ENCODE measurements around the gene GPX1.
A peak's percentile ranks its signal among the peaks of the same experiment; 100 is the strongest.

Gene GPX1

GRCh38 chr3:49313896-49314688, 44.1 kb downstream of the GPX1 start:
- H3K4me3 ChIP-seq (ENCODE audit: low read depth, low read length), result no peak overlapping the region; the same call in 1 of the 2 replicates
- H3K36me3 ChIP-seq (ENCODE audit: insufficient read depth, low read length), result peaks cover 26% of the 10 kb centered on the region
- H3K79me2 ChIP-seq (ENCODE audit: control insufficient read depth, insufficient read depth, low read length, unreplicated experiment), result peaks cover 2% of the 10 kb centered on the region
- peaks cover 11% of the 10 kb centered on the region for H3K4me1 ChIP-seq (ENCODE audit: control insufficient read depth, insufficient read depth, low read length, unreplicated experiment)
- H3K27me3 ChIP-seq (ENCODE audit: insufficient read depth, low read length), result no peaks in the 10 kb centered on the region
- H3K27ac ChIP-seq (ENCODE audit: low read depth, low read length), result peak overlapping the region; percentile 74
- H2AFZ ChIP-seq (ENCODE audit: low read length, unreplicated experiment), result no peak overlapping the region

- H3K4me3 ChIP-seq (ENCODE audit: low read depth, low read length), result no peak overlapping the region
- H3K79me2 ChIP-seq (ENCODE audit: control insufficient read depth, insufficient read depth, low read length, unreplicated experiment), result peaks cover 2% of the 10 kb centered on the region
- H3K27me3 ChIP-seq (ENCODE audit: insufficient read depth, low read length), result no peaks in the 10 kb centered on the region
- H3K27ac ChIP-seq (ENCODE audit: low read depth, low read length), result no peak overlapping the region
- peaks cover 11% of the 10 kb centered on the region for H3K4me1 ChIP-seq (ENCODE audit: control insufficient read depth, insufficient read depth, low read length, unreplicated experiment)
- no peak overlapping the region for H2AFZ ChIP-seq (ENCODE audit: low read length, unreplicated experiment)
- H3K36me3 ChIP-seq (ENCODE audit: insufficient read depth, low read length), result peaks cover 24% of the 10 kb centered on the region
Observed at GRCh38 chr3:49311283-49311682, 46.9 kb downstream of the GPX1 start.

- Histone ChIP-seq H3K27ac (ENCODE audit: low read depth, low read length) (no peak overlapping the region), H3K27me3 (ENCODE audit: insufficient read depth, low read length) (no peaks in the 10 kb centered on the region), H2AFZ (ENCODE audit: low read length, unreplicated experiment) (no peak overlapping the region), H3K4me1 (ENCODE audit: control insufficient read depth, insufficient read depth, low read length, unreplicated experiment) (peaks cover 11% of the 10 kb centered on the region), H3K4me3 (ENCODE audit: low read depth, low read length) (no peak overlapping the region), H3K79me2 (ENCODE audit: control insufficient read depth, insufficient read depth, low read length, unreplicated experiment) (peaks cover 2% of the 10 kb centered on the region), H3K36me3 (ENCODE audit: insufficient read depth, low read length) (peaks cover 26% of the 10 kb centered on the region)
Observed at GRCh38 chr3:49310677-49311076, 47.5 kb downstream of the GPX1 start.

All from ACC112 (cell line).